ENCODE measurements around the gene RALGAPB.

RALGAPB gene

GRCh38 chr20:38557174-38557573 lies 84.5 kb downstream of the RALGAPB start:
- Histone ChIP-seq H3K36me3 (ENCODE audit: control insufficient read depth in 1 of 2, insufficient read depth in 2 of 2, low read length in 2 of 2) (peaks cover 45 to 53% of the 10 kb centered on the region in 2 donors), H3K4me1 (ENCODE audit: control insufficient read depth in 1 of 2, insufficient read depth in 2 of 2, low read length in 2 of 2) (no peaks in the 10 kb centered on the region), H3K27ac (ENCODE audit: low read depth, low read length) (no peak overlapping the region), H3K27me3 (ENCODE audit: control insufficient read depth in 1 of 2, insufficient read depth in 2 of 2, low read length in 2 of 2) (no peaks in the 10 kb centered on the region), H3K9me3 (ENCODE audit: control insufficient read depth in 1 of 2, low read length in 2 of 2) (no peaks in the 10 kb centered on the region), H3K4me3 (ENCODE audit: low read depth in 1 of 2, low read length in 2 of 2) (no peak overlapping the region), H3K9ac (ENCODE audit: low read depth in 1 of 2, low read length in 2 of 2) (no peak overlapping the region)

DNA sequence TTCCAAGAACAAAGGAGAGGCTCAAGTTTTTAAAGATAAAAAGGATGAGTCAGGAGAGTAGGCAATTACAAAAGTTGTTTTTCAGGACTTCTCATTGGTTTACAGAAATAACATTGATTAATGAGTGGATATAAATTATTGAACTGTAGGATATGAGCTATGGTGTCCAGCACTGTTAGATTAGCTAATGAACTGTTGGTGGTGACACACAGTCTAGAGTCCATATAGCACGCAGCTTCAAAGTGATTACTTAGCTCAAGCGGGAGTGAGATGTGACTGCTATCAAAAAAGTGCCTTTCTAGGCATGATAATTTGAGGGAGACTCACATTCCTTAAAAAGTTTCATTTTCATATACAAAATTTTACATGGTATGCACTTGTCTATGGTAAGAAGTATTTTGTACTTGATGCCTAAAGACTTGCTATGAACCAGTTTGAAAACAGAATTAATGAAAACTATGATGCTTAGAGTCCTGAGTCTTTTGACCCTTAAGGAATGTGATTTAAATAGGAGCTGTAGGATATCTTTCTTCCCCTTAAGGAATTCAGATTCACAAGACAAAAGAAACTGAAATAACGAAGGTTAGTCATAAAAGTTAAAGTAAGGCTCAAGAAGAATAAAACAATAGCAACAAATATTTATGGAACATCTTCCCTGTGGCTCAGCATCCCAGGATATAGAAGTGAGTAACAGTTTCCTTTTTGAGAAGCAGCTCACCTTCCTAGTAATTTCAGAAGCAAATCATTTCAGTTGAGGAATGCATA lies 86.1 kb downstream of the RALGAPB start:
- H3K4me3 ChIP-seq (ENCODE audit: low read depth in 1 of 2, low read length in 2 of 2) = no peak overlapping the region
- peaks cover 30 to 57% of the 10 kb centered on the region in 2 donors for H3K36me3 ChIP-seq (ENCODE audit: control insufficient read depth in 1 of 2, insufficient read depth in 2 of 2, low read length in 2 of 2)
- H3K27ac ChIP-seq (ENCODE audit: low read depth, low read length) = no peak overlapping the region
- no peaks in the 10 kb centered on the region for H3K27me3 ChIP-seq (ENCODE audit: control insufficient read depth in 1 of 2, insufficient read depth in 2 of 2, low read length in 2 of 2)
- H3K9me3 ChIP-seq (ENCODE audit: control insufficient read depth in 1 of 2, low read length in 2 of 2) = no peaks in the 10 kb centered on the region
- no peaks in the 10 kb centered on the region for H3K4me1 ChIP-seq (ENCODE audit: control insufficient read depth in 1 of 2, insufficient read depth in 2 of 2, low read length in 2 of 2)
- no peak overlapping the region for H3K9ac ChIP-seq (ENCODE audit: low read depth in 1 of 2, low read length in 2 of 2)

- H3K36me3 ChIP-seq (ENCODE audit: control insufficient read depth in 1 of 2, insufficient read depth in 2 of 2, low read length in 2 of 2) = peaks cover 22 to 56% of the 10 kb centered on the region in 2 donors
- H3K4me1 ChIP-seq (ENCODE audit: control insufficient read depth in 1 of 2, insufficient read depth in 2 of 2, low read length in 2 of 2) = no peaks in the 10 kb centered on the region
- no peaks in the 10 kb centered on the region for H3K9me3 ChIP-seq (ENCODE audit: control insufficient read depth in 1 of 2, low read length in 2 of 2)
- H3K9ac ChIP-seq (ENCODE audit: low read depth in 1 of 2, low read length in 2 of 2) = no peak overlapping the region
- no peak overlapping the region for H3K27ac ChIP-seq (ENCODE audit: low read depth, low read length)
- H3K27me3 ChIP-seq (ENCODE audit: control insufficient read depth in 1 of 2, insufficient read depth in 2 of 2, low read length in 2 of 2) = no peaks in the 10 kb centered on the region
- no peak overlapping the region for H3K4me3 ChIP-seq (ENCODE audit: low read depth in 1 of 2, low read length in 2 of 2)
Observed at GRCh38 chr20:38559764-38560163, 87.1 kb downstream of the RALGAPB start.

DNA sequence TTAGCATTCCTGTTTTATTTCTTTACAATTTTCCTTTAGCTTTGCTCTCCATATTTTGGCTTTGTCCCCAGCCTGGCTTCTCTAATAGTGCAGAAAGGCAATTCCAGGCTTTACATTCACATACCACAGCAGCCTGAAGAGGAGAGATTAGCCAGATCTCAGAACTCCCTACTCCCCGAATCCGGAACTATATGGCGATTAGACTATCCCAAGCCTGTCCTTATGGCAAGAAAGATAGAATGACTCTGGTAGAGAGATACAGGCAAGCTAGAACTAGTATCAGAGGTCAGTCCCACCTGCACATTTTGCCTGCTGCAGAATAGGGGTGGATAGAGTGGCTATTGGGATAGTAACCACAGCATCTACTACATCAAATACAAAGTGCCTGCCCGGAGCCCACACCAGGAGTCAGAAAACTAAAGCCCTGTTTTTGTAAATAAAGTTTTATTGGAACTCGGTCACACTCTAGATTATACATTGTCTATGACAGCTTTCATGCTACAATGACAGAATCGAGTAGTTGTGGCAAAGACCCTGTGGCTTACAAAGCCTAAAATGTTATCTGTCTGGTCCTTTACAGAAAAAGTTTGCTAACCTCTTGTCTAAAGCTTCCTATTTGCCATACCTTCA lies 91.3 kb downstream of the RALGAPB start:
- no peaks in the 10 kb centered on the region for H3K27me3 ChIP-seq (ENCODE audit: control insufficient read depth in 1 of 2, insufficient read depth in 2 of 2, low read length in 2 of 2)
- no peak overlapping the region for H3K9ac ChIP-seq (ENCODE audit: low read depth in 1 of 2, low read length in 2 of 2)
- no peak overlapping the region for H3K27ac ChIP-seq (ENCODE audit: low read depth, low read length)
- H3K4me1 ChIP-seq (ENCODE audit: control insufficient read depth in 1 of 2, insufficient read depth in 2 of 2, low read length in 2 of 2) = no peaks in the 10 kb centered on the region
- H3K36me3 ChIP-seq (ENCODE audit: control insufficient read depth in 1 of 2, insufficient read depth in 2 of 2, low read length in 2 of 2) = peaks cover 16 to 47% of the 10 kb centered on the region in 2 donors
- H3K4me3 ChIP-seq (ENCODE audit: low read depth in 1 of 2, low read length in 2 of 2) = no peak overlapping the region
- H3K9me3 ChIP-seq (ENCODE audit: control insufficient read depth in 1 of 2, low read length in 2 of 2) = no peaks in the 10 kb centered on the region

DNA sequence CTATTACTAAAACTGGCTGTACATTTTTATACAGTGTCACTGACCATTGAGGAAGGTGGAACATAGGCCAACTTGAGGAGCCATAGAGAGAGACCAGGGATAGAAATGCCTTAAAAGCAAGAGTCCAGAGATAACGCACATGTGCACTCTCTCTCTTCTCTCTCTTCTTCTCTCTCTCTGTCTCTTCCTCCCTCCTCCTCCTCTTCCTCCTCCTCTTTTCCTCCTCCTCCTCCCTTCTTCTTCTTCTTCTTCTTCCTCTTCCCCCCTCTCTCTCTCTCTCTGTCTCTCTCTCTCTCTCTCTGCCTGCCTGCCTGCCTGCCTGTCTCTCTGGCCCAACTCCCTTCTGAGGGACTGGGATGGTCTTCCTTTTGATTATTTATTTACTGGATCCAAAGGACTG lies 92.0 kb downstream of the RALGAPB start:
- no peak overlapping the region for H3K27ac ChIP-seq (ENCODE audit: low read depth, low read length)
- H3K9me3 ChIP-seq (ENCODE audit: control insufficient read depth in 1 of 2, low read length in 2 of 2) = no peaks in the 10 kb centered on the region
- H3K36me3 ChIP-seq (ENCODE audit: control insufficient read depth in 1 of 2, insufficient read depth in 2 of 2, low read length in 2 of 2) = peaks cover 13 to 46% of the 10 kb centered on the region in 2 donors
- H3K9ac ChIP-seq (ENCODE audit: low read depth in 1 of 2, low read length in 2 of 2) = no peak overlapping the region
- no peaks in the 10 kb centered on the region for H3K27me3 ChIP-seq (ENCODE audit: control insufficient read depth in 1 of 2, insufficient read depth in 2 of 2, low read length in 2 of 2)
- no peaks in the 10 kb centered on the region for H3K4me1 ChIP-seq (ENCODE audit: control insufficient read depth in 1 of 2, insufficient read depth in 2 of 2, low read length in 2 of 2)
- no peak overlapping the region for H3K4me3 ChIP-seq (ENCODE audit: low read depth in 1 of 2, low read length in 2 of 2)

GRCh38 chr20:38566036-38566598 lies 93.5 kb downstream of the RALGAPB start:
- Histone ChIP-seq H3K9me3 (ENCODE audit: control insufficient read depth in 1 of 2, low read length in 2 of 2) (no peaks in the 10 kb centered on the region), H3K27ac (ENCODE audit: low read depth, low read length) (no peak overlapping the region), H3K36me3 (ENCODE audit: control insufficient read depth in 1 of 2, insufficient read depth in 2 of 2, low read length in 2 of 2) (peaks cover 16 to 44% of the 10 kb centered on the region in 2 donors), H3K27me3 (ENCODE audit: control insufficient read depth in 1 of 2, insufficient read depth in 2 of 2, low read length in 2 of 2) (no peaks in the 10 kb centered on the region), H3K9ac (ENCODE audit: low read depth in 1 of 2, low read length in 2 of 2) (no peak overlapping the region), H3K4me3 (ENCODE audit: low read depth in 1 of 2, low read length in 2 of 2) (no peak overlapping the region), H3K4me1 (ENCODE audit: control insufficient read depth in 1 of 2, insufficient read depth in 2 of 2, low read length in 2 of 2) (no peaks in the 10 kb centered on the region)

DNA sequence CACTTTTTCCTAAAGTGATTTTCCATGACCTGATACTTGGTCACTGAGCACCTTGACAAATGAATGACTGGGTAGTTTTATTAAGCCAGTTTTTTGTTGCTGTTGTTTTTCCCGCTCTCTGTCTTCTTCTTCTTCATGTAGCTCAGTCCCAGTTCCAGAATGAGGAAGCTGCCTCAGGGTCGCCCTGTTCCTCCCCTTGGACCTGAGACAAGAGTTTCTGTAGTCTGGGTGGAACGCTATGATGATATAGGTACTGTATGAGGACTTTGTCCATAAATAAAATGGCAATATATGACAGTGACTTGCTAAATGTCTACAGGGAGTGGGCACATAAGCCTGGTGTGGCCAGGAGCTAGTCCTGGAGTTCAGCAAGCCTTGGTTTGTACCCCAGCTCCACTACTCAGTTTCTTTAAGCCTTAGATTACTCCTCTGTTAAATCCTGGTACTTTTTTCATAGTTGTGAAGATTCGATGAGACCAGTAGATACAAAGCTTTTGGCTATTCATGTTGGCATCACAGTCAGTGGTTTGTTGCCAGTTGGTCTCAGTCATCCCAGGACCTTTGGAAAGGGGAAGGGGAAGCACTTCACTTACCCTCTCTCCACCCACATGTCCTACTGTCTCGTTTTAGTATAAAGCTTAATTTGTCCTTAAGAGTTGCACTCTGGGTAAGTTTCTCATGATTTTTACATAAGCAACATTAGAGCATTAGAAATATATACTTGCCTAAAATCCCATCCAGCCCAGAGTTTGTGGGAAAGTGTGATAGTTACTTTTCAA lies 97.3 kb downstream of the RALGAPB start:
- H3K4me3 ChIP-seq (ENCODE audit: low read depth in 1 of 2, low read length in 2 of 2) = no peak overlapping the region
- no peak overlapping the region for H3K9ac ChIP-seq (ENCODE audit: low read depth in 1 of 2, low read length in 2 of 2)
- peaks cover 27 to 49% of the 10 kb centered on the region in 2 donors for H3K36me3 ChIP-seq (ENCODE audit: control insufficient read depth in 1 of 2, insufficient read depth in 2 of 2, low read length in 2 of 2)
- H3K27ac ChIP-seq (ENCODE audit: low read depth, low read length) = no peak overlapping the region
- no peaks in the 10 kb centered on the region for H3K27me3 ChIP-seq (ENCODE audit: control insufficient read depth in 1 of 2, insufficient read depth in 2 of 2, low read length in 2 of 2)
- H3K4me1 ChIP-seq (ENCODE audit: control insufficient read depth in 1 of 2, insufficient read depth in 2 of 2, low read length in 2 of 2) = no peaks in the 10 kb centered on the region
- H3K9me3 ChIP-seq (ENCODE audit: control insufficient read depth in 1 of 2, low read length in 2 of 2) = no peaks in the 10 kb centered on the region

- peaks cover 26 to 64% of the 10 kb centered on the region in 2 donors for H3K36me3 ChIP-seq (ENCODE audit: control insufficient read depth in 1 of 2, insufficient read depth in 2 of 2, low read length in 2 of 2)
- no peak overlapping the region for H3K4me3 ChIP-seq (ENCODE audit: low read depth in 1 of 2, low read length in 2 of 2)
- no peak overlapping the region for H3K27ac ChIP-seq (ENCODE audit: low read depth, low read length)
- no peaks in the 10 kb centered on the region for H3K27me3 ChIP-seq (ENCODE audit: control insufficient read depth in 1 of 2, insufficient read depth in 2 of 2, low read length in 2 of 2)
- no peak overlapping the region for H3K9ac ChIP-seq (ENCODE audit: low read depth in 1 of 2, low read length in 2 of 2)
- no peaks in the 10 kb centered on the region for H3K9me3 ChIP-seq (ENCODE audit: control insufficient read depth in 1 of 2, low read length in 2 of 2)
- H3K4me1 ChIP-seq (ENCODE audit: control insufficient read depth in 1 of 2, insufficient read depth in 2 of 2, low read length in 2 of 2) = no peaks in the 10 kb centered on the region
Observed at GRCh38 chr20:38573413-38573812, 100.8 kb downstream of the RALGAPB start.

GRCh38 chr20:38579219-38579910 lies 106.7 kb downstream of the RALGAPB start:
- H3K27ac ChIP-seq (ENCODE audit: low read depth, low read length) = no peak overlapping the region
- H3K9me3 ChIP-seq (ENCODE audit: control insufficient read depth in 1 of 2, low read length in 2 of 2) = no peaks in the 10 kb centered on the region
- no peaks in the 10 kb centered on the region for H3K27me3 ChIP-seq (ENCODE audit: control insufficient read depth in 1 of 2, insufficient read depth in 2 of 2, low read length in 2 of 2)
- no peak overlapping the region for H3K4me3 ChIP-seq (ENCODE audit: low read depth in 1 of 2, low read length in 2 of 2)
- no peak overlapping the region for H3K9ac ChIP-seq (ENCODE audit: low read depth in 1 of 2, low read length in 2 of 2)
- H3K36me3 ChIP-seq (ENCODE audit: control insufficient read depth in 1 of 2, insufficient read depth in 2 of 2, low read length in 2 of 2) = peaks cover 15 to 26% of the 10 kb centered on the region in 2 donors
- no peaks in the 10 kb centered on the region for H3K4me1 ChIP-seq (ENCODE audit: control insufficient read depth in 1 of 2, insufficient read depth in 2 of 2, low read length in 2 of 2)
